GM19193 (cell line): ENCODE measurements around the gene TOB2.

Experiments
- POLR2A ChIP-seq: IDR thresholded peaks from 4 replicates; pipeline ENCODE4 v1.6.1; 2011; ENCODE audit not compliant: insufficient read depth, insufficient read length; ENCODE audit errors: extremely low read depth

The TOB2 gene

DNA sequence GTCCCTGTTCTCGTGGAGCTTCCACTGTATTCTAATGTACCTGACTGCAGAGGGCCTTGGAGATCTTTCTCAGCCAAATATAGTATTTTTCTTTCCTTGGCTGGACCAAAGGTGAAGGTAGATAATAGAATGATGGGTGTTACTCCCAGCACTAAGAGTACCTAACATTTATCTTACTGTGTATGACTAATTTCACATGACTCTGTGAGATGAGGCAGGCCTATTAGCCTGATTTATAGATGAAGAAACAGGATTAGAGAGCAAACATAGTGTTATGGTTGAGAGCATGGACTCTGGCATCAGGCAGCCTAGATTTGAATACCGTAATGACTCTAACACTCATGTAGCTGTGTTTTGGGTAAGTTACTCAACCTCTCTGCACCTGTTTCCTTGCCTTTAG, 25.0 kb upstream of the TOB2 start:
- TF ChIP-seq POLR2A = no peak

DNA sequence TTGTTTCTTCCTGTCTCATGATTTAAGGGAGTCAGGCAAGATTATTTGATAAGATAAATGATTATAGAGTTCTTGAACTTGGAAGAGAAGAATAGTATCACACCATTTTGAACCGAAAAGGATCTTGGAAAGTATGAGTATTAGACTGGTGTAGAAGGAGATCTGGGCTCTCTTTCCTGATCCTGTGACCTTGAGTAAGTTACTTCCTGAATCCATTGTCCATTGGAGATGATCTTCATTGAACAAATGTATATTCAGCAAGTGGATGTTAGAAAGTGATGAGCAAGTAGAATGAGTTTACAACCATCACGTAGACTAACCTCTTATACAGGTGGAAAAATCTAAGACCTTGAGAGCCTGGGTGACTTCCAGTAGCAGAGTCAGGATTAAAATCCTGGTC, 24.3 kb upstream of the TOB2 start:
- TF ChIP-seq POLR2A = no peak

DNA sequence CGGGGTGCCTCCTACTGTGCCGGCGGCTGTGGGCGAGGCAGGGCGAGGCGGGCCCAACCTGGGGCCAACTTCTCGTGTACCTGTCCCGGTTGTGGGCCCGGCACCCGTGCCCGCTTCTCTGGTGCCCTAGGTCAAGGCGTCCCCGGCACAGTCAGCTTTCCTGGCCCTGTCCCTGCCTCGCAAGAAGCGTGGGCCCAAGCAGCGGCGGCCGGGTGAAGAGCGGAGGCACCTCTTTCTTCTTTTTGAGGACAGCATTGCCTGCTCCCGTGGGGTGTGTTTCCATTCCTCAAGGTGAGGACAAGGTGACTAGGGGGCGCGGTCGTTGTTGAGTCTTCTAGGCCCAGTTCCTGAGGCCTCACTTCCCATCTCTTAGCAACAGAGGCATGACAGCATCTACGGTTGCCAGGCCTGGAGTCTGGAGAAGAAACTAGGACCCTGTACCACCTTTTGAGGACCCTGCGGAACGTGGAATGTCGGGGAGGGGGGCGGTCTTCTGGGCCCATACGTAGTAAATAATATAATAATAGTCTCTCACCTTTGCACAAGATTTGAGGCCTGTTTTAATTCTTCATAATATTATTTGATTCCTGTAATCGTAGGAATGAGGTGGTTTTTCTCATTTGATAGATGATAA, 22.7 kb upstream of the TOB2 start:
- no peak for TF ChIP-seq POLR2A

DNA sequence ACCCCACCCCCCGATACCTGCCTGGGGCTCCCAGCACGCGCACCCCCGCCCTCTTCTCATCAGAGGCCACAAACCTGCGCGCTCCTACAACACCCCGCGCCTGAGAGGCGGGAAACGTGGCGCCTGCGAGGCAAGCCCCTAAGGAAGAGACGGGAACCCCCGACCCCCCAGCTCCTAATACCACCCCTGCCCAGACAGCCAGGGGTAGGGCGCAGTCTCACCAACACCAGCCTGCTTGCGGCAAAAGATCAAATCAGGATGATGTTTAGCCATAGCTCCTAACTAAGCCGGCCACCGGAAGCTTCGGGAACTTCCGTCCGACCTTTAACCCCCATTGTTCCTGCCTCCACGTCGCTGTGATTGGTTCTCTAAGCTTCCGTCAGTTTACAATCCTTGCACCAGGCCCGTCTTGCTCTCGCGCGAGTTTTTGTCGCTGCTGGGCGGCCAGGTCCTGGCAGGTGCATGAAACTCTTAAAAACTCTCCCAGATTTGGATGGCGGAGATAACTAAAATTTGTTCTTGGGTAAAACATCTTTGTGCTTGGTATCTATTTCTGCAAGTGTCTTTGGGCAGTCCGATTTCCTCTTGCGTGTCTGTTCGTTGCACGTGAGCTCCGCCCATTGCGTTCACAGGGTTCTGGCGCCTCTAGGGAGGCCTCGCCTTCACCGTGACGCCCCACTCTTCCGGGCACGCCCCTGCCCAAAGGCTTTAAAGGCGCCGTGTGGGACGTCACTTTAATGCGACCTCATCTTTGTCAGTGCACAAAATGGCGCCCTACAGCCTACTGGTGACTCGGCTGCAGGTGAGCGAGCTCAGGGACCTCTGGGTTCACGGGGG, 22.0 kb upstream of the TOB2 start, which contains the start of the genes ACO2 and PHF5A:
Gene ACO2, plus strand, starts transcription at position 737 of the 837 bp plus-strand sequence. Its CDS starts 30 bp downstream, at position 767.
Gene PHF5A, minus strand, starts transcription at position 312 of the 837 bp plus-strand sequence. Its CDS starts 39 bp downstream, at position 273.
- TF ChIP-seq POLR2A = peak; percentile 78

DNA sequence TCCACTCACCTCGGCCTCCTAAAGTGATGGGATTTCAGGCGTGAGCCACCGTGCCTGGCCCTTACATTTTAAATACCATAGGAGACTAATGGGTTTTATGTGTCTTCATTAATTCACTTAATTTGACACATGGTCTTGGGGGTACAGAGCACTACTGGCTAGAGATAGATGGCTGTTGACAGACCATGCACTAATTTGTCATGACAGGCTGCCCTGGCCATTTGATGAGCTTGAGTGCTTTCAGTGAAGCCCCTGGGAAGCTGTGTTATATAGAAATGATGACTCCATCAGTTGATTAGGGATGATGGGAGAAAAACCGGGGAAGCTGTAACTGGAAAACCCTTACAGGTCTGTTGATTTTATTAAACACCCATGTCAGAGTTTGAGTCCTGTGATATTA, 15.3 kb upstream of the TOB2 start:
- no peak for TF ChIP-seq POLR2A

DNA sequence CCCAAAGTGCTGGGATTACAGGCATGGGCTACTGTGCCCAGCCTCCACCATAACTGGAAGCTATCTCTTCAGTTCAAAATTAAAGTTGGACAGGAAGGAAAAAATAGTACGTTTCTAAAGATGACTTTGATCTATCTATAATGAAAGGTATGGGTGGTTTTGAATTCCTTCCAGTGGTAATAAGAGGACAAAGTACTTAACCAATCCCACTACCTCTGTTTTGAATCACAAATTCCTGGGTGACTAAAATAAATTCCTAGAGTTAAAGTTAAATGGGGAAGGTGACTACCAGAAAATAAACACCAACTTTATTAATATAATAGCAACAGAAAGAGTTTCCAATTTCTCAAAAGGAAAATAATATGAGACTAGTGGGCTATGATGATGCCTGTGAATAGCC, 12.8 kb upstream of the TOB2 start:
- no peak for TF ChIP-seq POLR2A

DNA sequence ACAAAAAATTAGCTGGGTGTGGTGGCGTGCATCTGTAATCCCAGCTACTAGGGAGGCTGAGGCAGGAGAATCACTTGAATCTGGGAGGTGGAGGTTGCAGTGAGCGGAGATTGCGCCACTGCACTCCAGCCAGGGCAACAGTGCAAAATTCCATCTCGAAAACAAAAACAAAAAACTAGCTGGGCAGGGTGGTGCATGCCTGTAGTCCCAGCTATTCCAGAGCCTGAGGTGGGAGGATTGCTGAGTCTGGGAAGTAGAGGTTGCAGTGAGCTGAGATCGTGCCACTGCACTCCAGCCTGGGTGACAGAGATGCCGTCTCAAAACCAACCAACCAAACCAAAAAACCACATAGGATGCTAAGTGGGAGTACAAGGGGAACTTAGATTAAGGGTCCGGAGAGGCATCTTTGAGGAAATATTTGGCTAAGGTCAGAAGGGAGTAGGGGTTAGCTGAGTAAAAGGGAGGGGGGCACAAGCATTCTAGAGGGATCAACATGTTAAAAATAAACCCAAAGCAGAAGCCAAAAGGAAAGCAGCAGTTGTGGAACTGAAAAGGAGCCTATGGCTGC, 11.6 kb upstream of the TOB2 start:
- TF ChIP-seq POLR2A = no peak

DNA sequence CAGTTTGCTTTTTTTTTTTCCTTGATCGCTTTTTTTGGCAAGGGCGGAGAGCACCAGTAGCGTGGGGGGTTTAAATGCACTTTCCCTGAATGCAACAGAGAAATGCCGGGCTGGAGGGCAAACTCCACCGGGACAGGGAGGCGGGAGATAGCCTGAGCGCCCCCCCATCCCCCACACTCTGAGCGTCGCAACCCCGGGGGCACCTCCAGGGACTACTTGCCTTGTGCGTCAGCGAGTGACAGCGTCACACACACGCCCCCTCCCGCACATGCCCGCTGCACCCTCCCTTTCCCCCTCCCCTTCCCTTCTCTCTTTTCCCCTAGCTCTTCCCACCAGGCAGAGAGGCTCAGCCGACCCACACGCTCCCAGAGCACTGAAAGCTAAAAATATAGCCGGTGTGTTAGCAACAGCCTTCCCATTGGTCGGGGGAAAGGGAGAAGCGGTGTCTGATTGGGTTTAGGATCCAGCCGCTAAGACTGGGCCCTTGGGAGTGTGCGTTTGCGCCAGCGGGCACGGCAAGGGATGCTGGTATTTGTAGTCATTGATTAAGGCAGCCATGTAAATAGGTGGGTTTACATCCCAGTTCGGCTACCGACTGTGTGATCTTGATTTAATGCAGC, 1.7 kb upstream of the TOB2 start:
- no peak for TF ChIP-seq POLR2A

DNA sequence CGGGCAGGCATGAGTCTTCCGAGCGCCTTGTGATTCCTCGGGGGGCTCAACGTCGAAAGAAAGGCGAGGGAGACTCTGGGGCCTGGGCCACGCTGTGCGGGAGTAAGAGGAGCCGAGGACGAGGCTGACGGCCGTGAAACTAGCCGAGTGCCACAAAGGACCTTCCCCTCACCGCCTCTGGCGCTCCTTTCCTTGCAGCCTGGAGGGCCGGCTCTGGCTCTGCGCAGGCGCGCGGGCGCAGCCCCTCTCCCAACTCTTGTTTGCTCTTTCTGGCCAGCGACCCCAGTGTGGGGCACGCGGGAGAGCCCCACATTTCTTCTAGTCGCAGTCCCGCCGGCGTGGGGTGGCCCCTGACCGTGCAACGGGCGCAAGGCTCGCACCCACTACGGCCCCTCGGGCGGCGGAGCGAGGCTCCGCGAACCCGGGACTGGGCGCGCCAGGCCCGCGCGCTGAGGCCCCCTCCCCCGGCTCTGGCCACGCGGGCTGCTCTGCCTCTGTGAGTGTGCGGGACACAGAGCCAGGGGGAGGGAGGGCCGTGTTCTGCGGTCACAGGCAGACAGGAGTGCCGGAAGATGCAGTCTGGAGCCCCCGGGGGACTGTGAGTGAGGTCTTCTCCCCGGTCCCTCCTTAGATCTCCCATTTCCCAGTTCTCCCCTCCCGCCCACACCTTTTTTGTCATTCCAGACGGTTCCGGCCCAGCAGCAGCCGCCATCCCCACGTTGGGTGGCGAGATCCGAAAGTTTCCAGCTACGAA, 1.0 kb upstream of the TOB2 start:
- no peak for TF ChIP-seq POLR2A

DNA sequence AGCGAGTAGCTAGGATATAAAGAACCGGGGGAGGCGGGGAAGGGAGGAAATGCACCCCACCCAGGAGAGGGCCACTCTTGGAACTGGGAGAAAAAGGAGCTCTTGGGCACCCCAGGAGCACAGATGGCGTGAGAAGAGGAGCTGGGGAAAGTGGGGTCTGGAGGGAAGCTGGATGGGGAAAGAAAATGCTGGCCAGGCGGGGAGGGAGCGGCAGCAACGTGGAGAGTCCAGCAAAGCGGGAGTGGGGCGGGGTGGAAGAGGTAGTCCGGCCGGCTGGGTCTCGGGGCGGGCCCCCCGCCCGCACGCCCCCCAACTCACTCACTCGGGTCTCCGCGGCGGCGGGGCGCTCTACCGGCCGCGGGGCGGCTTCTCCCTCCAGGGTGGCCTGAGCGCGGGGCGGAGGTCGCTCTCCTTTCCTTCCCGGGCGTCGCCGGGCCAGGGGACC, 522 bp downstream of the TOB2 start:
- TF ChIP-seq POLR2A = no peak

DNA sequence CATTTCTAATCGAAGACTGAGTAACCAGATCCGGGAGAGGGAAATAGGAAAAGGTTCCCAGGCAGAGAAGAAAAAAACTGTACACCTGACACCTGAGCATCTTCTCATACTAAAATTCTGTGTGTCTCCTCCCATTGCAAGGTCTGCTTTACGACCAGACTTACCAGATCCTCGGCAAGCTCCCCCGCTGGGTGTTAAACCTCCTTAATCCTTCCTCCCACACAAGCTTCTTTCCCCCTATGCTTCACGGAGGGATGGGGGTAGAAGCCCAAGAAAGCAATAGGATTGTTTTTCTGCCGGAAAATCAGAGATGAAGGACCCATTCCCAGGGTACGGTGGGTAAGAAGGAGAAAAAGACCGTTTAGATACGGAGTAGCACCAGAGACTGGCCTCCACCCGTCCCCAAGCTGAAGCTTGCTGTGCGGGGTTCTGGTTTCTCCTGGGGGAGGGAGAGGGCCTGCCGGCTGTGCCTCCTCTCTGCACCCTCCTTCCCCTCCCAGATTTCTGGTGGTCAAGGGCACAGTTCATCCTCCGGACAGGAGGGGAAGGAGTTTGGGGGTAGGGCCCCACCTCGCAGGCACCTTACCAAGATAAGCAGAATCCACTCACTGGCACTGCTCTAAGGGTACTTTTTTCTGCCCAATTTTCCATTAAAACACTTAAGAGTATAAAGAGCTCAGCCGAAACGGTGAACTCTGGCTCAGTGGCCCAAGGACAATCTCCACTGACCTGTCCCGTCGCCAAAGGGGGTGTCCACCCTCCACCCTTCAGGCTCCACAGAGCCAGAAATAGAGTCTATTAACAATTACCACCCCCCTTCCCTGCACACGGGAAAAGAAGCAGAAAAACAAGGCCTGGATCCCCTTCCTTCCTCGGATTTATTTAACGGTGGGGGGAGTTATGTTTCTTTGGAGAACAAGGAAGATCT, 1.2 kb downstream of the TOB2 start:
- no peak for TF ChIP-seq POLR2A

DNA sequence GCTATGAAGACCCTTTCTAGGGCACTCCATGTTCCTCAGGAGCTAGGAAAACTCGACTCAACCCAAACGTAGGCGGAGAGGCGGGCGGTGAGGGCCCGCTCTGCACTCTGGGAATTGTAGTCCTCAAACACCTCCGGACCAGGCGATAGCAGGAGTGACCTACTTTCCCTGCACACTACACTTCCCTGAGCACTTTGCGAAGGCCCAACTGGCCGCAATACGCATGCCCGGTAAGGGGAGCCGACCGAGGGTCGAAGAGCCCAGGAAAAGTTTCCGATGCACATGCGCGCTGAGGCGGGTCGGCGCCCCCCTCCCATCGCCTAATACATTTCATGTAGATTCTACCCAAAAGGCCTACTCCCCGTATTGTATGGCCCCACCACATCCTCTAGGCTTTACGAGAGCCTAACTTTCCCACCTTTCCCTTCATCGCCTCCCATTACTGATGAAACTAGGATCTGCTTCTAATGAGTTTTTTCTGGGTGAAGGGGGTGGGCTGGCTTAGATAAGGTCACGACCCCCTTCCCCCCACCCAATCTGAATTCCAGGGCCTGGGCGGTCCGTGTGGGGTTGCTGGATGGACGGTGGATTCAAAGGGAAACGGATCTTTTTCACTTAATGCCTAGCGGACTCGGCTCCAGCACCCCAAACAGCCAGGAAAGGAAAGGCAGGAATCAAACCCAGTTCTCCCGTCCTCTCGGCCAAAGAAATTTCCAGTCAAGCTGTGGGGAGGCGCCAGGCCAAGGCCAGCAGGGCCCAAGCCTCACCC, 2.1 kb downstream of the TOB2 start:
- peak; percentile 49 for TF ChIP-seq POLR2A
